NCI-H345 treated with DMSO at 0.1 percent for 48 hours (cell line): ENCODE measurements around the gene DPP10.
"Not testable (repeated sequence)": the region's sequence is repeated elsewhere in the genome, so short reads cannot be mapped to it uniquely, and the experiment has no call there.

Source experiments
- DNase-seq: peaks from one replicate; lab custom pipeline; 2025; ENCODE audit not compliant: unreplicated experiment; lab: John Stamatoyannopoulos, UW

The DPP10 gene

GRCh38 chr2:115389898-115390565, 947.6 kb downstream of the DPP10 start:
- no peak for DNase-seq

DNA sequence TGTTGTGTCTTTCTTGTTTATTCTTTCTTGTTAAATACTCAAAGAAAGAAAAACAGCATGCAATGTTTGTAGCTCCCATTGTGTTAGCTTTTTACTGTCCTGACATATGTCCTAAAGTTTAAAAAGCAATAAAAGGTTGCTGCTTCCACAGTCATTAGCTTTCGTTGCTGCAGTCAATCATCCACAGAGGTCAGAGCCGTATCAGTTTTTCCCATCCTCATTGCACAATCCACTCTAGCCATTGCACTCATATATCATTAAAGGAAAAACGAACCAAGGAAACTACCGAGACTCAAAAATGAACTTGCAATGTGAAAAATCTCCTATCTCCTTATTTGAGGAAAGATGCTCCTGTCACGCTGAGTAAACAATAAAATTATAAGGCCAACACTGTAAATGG, 954.1 kb downstream of the DPP10 start:
- no peak for DNase-seq

- no peak for DNase-seq
These were observed 958.5 kb downstream of the DPP10 start for GRCh38 chr2:115400940-115401339.

DNA sequence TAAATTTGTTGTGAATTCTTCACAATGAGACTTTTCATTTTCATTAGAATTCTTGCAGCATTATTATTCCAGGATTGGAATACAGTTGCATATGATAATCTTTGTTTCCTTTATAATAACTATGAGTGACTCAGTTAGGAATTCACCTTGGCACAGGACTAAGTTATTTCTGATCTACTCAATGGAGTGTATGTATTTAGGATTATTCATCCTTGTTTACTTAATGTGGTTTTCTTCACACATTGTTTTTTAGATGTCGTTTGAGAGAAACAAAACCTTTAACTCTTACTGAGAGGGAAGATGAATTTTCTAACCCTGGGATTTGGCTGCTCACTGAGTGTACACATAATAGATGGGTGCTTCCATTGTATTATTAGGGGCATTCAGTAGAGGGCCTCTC, 970.1 kb downstream of the DPP10 start:
- no peak for DNase-seq

- DNase-seq: no peak
These were observed 971.4 kb downstream of the DPP10 start for GRCh38 chr2:115413791-115414190.

DNA sequence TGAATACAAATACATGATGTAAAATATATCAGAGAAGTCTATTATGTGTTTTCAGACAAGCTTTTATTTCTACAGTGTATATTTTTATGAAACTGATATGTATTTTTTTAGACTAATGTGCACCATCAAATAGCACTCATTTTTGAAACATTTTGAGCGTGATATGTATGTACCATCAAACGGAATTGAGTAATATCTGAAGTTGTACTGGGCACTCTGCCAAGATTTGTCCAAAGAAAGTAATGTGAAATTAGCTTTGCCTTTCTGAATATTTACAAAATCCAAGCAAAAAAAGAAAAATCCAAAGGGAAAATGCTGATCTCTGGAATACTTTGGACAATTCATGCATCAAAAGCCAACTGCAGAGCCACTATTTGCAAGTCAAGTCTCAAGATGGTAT, 972.0 kb downstream of the DPP10 start:
- DNase-seq: no peak

- DNase-seq: no peak
These were observed 979.7 kb downstream of the DPP10 start for GRCh38 chr2:115422004-115422634.

- no peak for DNase-seq
These were observed 985.0 kb downstream of the DPP10 start for GRCh38 chr2:115427436-115427835.

DNA sequence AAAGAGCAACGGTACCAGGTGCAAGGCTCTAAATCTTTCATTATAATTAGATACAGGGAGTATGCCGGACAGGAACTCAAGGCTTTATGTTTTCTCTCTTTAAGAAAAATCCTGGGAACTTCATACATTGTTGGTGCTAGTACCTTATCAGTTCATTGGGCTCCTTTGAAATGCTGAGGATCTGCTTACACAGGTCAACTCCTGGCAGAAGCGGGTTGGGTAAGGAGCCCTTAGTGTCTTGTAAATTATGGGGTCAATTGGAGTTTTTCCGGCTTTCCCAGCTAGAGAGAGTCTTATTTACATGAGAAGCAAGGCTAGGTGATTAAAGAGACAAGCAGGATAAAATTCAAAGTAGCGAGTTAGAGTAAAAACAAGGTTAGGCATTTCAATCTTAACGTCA, 998.3 kb downstream of the DPP10 start:
- not testable (repeated sequence) for DNase-seq

GRCh38 chr2:115443539-115444185, 1001.2 kb downstream of the DPP10 start:
- DNase-seq: no peak

GRCh38 chr2:115460008-115460407, 1017.6 kb downstream of the DPP10 start:
- no peak for DNase-seq

DNA sequence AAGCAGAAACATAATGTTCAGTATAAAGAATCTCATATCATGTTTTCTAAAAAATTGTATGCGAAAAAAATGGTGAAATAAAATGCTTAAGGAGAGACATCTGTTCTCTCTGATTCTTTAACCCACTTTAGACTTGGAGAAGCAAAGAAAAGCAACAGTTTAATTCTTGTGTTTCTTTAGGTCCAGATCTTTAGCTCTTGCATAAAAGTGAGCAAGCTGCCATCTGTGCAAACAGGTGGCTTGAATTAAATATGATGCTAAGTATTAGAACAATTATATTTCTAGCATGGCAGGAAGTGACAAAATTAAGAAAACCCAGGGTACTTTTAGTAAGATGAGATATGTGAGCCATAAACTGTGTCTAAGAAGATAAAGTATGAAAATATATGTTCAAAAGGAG, 1038.3 kb downstream of the DPP10 start:
- DNase-seq: no peak

DNA sequence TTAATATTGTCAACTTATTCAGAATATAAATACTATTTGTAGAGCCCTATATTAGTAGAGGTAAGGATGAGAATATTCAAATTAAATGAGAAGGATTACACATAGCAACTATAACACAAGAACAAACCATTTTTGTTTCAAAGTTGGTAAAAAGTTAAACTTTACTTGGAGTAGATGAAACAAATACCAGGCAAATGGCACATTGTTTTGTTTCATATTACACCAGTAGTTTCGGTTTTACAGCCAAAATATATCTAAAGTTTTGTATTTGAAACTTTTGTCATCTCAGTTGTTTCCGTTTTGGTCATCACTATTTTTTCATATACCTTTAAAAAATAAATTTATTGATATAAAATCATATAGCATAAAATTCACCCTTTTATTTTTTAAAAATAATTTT, 1039.4 kb downstream of the DPP10 start:
- DNase-seq: no peak

DNA sequence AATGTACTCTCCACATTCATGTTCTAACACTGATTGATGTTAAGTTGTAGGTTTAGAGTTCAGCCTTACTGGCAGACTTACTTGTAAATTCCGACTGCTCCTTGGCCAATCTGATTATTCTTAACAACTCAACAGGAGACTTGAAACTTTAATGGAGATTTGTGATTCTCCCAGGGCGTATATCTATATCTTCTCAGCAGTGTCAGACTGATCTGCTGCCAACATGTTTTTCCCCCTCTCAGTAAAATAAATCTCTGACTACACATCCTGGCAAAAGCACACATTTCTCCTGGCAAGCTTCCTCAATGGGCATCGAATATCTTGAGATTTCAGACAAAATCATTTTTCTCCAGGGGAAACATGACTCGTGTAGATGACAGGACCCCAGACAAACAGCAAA, 1041.2 kb downstream of the DPP10 start:
- no peak for DNase-seq

DNA sequence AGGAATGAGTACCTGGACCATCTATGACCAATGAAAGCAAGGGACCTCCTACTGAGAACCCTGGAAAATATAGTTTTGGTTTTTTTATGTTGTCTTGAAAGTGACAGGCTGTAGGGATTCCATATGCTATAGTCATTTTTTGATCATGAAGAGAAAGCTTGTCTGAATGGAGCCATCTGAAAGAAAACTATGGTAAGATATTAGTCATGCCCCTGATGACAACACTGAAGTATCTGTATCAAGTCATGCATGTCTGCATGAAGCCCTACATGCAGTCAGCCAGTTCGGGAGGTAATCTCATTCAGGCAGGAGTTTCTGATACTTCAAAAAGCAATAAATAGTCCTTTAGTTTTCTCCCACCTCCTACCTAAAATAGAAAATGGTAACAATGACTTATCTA, 1042.0 kb downstream of the DPP10 start:
- DNase-seq: no peak

GRCh38 chr2:115484983-115485382, 1042.5 kb downstream of the DPP10 start:
- DNase-seq: no peak

DNA sequence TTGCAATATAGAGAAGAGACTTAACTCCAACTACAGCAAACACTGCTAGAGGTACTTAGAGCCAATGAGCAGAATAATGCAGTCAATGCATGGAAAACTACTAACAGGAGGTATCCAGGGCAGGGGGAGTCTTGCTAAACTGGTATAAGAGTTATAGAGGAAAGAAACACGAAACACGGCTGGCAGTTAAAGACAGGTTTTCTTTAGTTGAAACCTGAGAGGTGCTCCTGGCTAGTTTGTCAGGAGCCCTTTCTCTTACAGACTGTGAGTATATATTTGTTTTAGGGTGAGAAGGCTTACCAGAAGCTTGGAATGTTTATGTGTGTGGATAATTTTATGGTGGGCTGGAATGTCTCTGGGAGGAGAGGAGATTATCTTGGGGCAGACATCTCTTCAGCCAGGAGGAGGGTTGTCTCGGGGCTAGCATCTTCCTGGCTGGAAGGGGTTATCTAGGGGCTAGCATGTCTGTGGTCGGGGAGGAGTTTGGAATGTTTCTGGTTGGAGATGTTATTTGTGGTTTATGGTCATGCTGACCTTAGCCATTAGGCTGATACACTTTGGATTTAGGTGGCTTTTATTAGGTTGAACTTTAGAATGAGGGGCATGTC, 1048.8 kb downstream of the DPP10 start:
- no peak for DNase-seq

DNA sequence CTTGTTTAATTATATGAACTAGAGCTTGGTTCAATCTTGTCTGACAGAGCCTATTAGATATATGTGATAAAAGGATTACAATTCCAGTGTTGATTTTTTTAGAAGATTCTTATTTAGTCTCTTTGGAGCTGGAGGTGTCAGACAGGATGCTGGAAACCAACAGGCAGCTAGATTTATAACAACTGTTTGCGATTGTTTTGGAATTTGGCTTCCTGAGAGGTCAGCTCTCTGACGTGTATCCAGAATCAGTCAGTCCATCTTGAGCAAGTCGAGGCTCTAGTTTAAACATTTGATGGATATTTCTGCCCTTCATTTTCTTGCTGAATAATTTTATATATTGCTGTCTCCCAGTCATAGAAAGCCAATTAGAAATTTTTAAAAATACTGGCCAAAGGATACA, 1062.9 kb downstream of the DPP10 start:
- no peak for DNase-seq

- DNase-seq: no peak
These were observed 1078.3 kb downstream of the DPP10 start for GRCh38 chr2:115520727-115521126.

GRCh38 chr2:115524452-115524851, 1082.0 kb downstream of the DPP10 start:
- DNase-seq: no peak

DNA sequence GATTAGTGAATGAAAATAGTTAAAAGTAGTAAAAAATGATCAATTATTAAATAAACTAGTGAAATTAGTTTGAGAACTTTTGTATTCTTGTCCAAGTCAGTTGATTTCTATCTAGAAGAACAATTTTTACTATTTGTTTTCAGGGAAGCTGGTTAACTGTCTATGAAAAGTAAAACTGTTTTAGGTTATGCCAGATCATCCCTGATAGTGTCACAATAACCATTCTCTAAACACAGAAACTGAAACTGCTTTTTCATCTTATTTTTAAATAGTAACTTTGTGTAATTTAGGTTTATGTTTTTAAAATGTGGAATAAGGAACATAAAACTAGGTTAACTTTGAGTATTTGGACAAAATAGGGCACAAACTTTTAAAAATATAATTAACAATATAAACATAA, 1087.2 kb downstream of the DPP10 start:
- no peak for DNase-seq

DNA sequence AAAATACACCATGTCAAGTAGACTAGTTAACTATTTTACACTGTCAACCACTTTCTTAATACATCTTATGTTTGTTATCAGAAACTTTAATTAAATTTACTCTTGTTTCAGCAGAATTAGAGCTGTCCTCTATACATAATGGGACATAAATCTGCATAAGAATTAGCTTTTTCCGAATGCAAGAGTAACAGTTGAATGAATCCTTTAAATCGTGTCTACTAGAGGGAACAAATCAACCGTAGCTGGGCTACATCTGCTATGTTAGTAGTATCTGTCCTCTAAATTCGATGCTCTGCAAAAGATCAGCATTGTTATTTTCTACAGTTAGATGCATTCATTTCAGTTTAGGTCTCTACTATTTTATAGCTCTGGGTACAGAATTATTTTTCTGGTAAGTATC, 1090.6 kb downstream of the DPP10 start:
- DNase-seq: no peak
